GM12865 (cell line): Measurements from ENCODE around the gene MARK1.
A peak's percentile ranks its signal among the peaks of the same experiment; 100 is the strongest.

Experiments used
- DNase-seq: peaks from one replicate; pipeline ENCODE4 v3.0.0; 2010; ENCODE audit warnings: low read depth
- H3K4me3 ChIP-seq: 2 replicates; pipeline ENCODE4 v1.5.1; 2011; ENCODE audit warnings: mild to moderate bottlenecking, low read depth, low read length, control low read depth
- CTCF ChIP-seq: IDR thresholded peaks from 2 replicates; pipeline ENCODE4 v1.5.1; 2011; ENCODE audit warnings: low read length, control low read depth, low read depth, inconsistent platforms; ENCODE audit not compliant: insufficient read depth; ENCODE audit errors: missing control alignments

The MARK1 gene

GRCh38 chr1:220708244-220708643 is 180.3 kb downstream of the MARK1 start:
- no peak for DNase-seq
- no peak overlapping the region for H3K4me3 ChIP-seq
- TF ChIP-seq CTCF: no peak

- no peak for DNase-seq
- H3K4me3 ChIP-seq: no peak overlapping the region
- TF ChIP-seq CTCF: no peak
These were observed 181.2 kb downstream of the MARK1 start for GRCh38 chr1:220708936-220709801.

DNA sequence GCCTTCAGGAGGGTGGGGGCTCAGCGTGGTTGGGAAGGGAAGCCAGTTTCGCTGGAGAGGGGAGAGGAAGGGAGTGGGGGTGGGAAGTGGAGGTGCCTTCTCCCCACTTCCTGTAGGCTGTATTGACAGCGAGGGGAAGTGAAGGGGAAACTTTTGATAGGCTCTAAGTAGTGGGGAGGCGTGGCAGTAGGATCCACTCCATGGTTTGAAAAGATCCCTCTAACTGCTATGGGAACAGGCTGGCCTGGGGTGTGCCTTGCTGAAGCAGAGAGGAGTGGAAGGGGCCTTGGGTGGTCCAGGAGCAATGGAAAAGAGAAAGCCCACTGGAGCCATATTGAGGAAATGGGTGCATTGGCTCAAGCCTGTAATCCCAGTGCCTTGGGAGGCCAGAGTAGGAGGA is 182.4 kb downstream of the MARK1 start:
- no peak for DNase-seq
- H3K4me3 ChIP-seq: no peak overlapping the region
- TF ChIP-seq CTCF: no peak

DNA sequence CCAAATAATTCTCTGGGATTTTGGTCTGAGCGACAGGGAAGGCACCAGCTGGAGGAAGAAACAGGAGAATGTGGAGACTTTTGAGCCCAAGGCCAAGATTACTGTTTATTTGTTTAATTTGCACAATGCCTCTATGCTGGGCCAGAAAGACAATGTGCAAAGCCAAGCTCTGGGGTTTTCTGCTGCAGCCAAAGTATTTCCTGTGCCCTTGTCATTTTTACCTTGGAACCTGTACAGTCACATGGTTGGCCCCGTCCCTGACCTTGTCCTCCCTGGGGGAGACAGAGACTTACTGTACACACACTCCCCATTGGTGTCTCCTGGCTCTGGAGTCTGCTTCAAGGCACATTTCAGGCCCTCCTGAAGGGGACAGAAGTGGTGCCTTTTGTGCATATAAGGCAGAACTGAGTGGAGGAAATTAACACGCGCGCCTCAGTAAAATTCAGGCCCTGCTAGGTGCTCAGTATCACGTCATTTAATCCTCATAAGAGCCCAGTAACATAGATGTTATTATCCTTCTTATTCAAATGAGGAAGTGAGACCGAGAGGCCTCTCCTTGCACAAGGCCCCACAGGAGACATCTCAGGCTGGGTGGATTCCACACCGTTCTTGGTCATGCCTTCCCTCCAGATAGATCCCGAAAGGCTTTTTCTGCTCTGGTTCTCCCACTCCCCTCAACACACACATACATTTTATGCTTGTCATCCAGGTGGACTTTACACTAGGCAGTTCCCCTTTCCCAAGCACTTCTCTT is 183.3 kb downstream of the MARK1 start:
- DNase-seq: peak; percentile 39
- no peak for TF ChIP-seq CTCF
- no peak overlapping the region for H3K4me3 ChIP-seq
